Midbrain (tissue), 1 donor: ENCODE data around the gene RNU1-3.
"Not testable (repeated sequence)": the region's sequence is repeated elsewhere in the genome, so short reads cannot be mapped to it uniquely, and the experiment has no call there.

Source experiments
- DNase-seq: peaks from one replicate; lab custom pipeline; 2025; lab: John Stamatoyannopoulos, UW

The RNU1-3 gene

GRCh38 chr1:16693449-16694307 lies 26.9 kb upstream of the RNU1-3 start:
- DNase-seq = not testable (repeated sequence)

DNA sequence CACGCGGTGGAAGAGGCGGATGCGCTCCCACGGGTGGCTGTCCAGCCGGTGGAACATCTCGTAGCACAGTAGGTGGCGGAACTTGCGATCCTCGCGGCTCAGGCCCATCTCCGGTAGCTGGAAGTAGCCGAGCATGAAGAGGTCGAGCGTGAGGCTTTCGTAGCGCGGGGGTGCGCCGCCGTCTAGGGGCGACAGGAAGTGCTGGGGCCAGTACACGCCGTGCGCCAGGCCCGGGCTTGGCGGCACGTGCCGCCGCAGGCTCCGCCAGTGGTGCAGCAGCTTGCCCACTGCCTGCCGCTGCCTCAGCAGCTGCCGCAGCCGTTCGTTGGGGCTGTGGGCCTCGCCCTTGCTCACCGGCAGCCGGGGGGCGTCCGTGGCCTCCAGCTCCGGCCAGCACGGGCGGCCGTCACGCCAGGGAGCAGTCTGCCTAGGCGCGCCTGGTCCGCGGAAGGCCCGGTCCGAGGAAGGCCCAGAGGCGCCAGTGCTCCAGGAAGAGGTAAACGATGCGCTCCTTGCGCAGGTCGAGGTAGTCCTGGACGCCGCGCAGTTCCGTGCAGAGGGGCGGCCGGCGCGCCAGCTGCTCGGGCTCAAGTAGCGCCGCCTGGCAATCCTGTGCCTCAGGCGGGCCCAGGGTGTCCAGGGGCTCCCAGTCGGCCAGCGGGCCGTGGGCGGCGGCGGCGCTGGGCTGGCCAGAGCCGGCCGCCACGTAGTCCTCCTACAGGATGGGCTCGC lies 26.1 kb upstream of the RNU1-3 start:
- DNase-seq = not testable (repeated sequence)

GRCh38 chr1:16692283-16692682 lies 25.5 kb upstream of the RNU1-3 start:
- not testable (repeated sequence) for DNase-seq

- DNase-seq = not testable (repeated sequence)
These were observed 24.4 kb upstream of the RNU1-3 start for GRCh38 chr1:16690971-16691682.

- not testable (repeated sequence) for DNase-seq
These were observed 20.5 kb upstream of the RNU1-3 start for GRCh38 chr1:16687132-16687800.

GRCh38 chr1:16685445-16686371 lies 19.0 kb upstream of the RNU1-3 start:
- not testable (repeated sequence) for DNase-seq

GRCh38 chr1:16684738-16685337 lies 18.1 kb upstream of the RNU1-3 start:
- not testable (repeated sequence) for DNase-seq

GRCh38 chr1:16684152-16684551 lies 17.4 kb upstream of the RNU1-3 start:
- DNase-seq = not testable (repeated sequence)

- DNase-seq = not testable (repeated sequence)
These were observed 16.1 kb upstream of the RNU1-3 start for GRCh38 chr1:16682803-16683202.

DNA sequence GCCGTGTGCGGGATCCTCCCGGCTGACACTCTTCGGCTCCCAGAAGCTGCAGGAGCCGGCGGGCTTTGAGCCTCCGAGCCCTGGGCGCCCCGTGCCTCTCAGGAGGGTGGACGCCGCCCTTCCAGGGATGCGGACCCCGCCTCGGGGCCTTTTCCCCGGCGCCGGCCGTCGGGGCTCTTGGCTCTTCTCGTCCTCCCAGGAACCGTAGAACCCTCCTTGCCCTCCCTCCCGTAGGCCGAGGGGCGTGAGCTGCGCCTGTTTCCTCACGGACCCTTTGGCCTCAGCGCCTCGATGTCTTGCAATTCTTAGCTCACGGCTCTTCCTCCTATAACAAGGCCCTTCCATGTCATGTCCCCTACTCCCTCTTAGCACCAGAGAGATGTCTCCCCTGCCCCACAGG lies 13.6 kb upstream of the RNU1-3 start:
- DNase-seq = not testable (repeated sequence)

DNA sequence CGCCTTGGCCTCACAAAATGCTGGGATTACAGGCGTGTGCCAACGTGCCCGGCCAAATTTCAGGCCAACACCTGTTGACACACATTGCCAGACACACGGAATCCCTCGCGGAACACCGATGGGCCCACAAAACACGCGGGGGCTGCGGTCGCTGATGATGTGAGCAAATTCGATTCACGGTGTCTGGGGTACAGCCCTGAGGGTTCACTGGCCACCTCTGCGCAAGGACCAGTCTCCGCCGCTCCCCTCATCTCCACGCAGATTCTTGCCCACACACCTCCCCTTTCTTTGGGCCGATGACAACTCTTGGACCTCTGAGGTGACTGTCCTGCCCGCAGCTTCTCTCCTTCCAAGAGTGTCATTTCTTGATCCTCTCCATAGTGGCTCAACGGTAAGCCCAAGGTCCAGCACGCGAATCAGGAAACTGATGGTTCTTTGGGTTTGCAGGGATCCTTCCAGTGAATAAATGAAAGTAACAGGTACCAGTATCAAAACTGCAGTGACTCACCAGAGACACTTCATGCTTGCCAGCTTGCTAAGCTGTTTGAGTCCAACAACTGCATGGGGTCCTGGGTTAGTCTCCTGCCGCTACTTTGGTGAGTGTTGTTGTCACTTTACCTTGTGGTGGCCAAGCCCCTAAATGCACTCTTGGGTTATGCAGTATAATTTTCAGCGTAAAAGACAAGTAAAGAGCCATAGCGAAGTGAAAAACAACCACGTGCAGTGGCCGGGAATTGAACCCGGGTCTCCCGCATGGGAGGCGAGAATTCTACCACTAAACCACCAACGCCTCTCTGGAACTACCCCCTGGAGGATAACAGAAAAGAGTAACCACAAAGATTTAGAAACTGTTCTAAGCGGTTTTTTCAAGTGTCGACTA lies 11.0 kb upstream of the RNU1-3 start:
- DNase-seq = no peak

DNA sequence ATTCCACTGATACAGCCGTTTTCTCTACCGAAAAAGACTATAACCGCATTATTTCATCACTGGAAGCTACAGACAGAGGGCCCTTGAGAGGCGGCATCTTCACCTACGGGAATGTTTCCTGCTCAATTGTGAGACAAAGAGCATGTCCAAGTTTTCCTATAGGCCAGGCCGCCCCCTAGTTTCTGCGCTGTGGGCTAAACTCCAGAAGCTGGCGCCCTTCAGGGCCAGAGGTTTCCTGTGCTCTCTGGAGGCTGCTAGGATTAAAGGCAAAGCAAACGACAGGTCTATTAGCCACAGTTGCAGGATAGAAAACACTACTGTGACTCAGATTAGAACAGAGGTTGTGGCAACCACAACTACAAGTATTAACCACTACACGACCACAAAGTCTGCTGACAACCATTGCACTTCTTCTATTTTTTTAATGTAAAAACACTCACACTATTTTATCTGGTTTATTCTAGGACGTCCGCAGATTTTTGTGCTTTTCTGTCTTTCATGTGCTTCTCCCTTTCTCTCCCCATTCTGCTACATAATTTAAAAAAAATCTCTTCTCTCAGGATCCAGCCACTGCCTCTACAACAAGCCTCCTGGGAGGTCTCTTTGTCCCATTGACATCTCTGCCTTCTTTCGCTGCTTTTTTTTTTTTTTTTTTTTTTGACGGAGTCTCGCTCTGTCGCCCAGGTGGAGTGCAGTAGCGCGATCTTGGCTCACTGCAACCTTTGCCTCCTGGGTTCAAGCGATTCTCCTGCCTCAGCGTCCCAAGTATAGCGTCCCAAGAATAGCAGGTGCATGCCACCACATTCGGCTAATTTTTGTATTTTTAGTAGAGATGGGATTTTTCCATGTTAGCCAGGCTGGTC lies 10.1 kb upstream of the RNU1-3 start:
- not testable (repeated sequence) for DNase-seq

GRCh38 chr1:16675118-16675510 lies 8.4 kb upstream of the RNU1-3 start:
- not testable (repeated sequence) for DNase-seq

DNA sequence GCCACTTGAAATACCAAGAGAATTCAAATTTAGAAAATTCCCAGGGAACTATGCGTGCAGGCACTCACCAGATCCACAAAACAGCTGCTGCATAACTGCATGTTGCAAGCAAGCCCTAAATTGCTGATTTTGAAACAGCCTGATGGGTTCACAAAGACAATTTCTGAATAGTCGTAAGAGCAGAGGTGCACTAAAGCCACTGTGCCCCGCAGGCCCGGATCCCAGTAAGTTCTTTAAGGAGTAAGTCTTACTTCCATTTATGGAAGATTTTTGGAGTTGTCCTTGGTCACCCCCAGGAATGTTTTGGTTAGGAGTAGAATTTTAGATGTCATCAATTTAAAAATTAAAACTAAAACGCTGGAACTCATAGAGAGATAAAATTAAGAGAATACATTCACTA lies 7.2 kb upstream of the RNU1-3 start:
- DNase-seq = not testable (repeated sequence)

- DNase-seq = not testable (repeated sequence)
These were observed 912 bp downstream of the RNU1-3 start for GRCh38 chr1:16665836-16666235.

DNA sequence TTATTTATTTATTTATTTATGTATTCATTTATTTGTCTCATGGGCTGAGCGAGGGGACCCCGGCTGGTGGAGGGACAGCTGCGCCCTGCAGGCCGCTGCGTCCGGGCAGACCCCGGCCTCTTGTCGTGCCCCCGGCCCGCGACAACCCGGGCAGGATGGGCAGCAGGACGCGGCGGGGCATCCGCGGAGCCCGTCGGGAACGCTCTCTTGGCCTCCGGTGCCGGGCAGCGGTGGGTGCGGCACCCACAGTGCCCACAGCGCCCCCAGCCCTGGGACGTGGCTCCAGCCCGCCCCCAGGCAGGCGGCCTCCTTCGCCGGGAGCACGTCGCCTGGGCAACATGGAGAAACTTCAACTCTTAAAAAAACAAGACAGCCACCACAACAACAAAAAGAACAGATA lies 8.5 kb downstream of the RNU1-3 start:
- not testable (repeated sequence) for DNase-seq

GRCh38 chr1:16656981-16657683 lies 9.6 kb downstream of the RNU1-3 start:
- not testable (repeated sequence) for DNase-seq

GRCh38 chr1:16656574-16656973 lies 10.2 kb downstream of the RNU1-3 start:
- DNase-seq = not testable (repeated sequence)
